Measurements from ENCODE around the gene CGN.

The CGN gene

GRCh38 chr1:151512326-151512725, 1.1 kb downstream of the CGN start:
- ChIA-PET CTCF (interaction anchor here (1.6 kb wide), 1 partner anchor 23 kb away, joined by 3 read pairs; no protein-coding TSS in a partner anchor), POLR2A (interaction anchor here (0.7 to 1.6 kb wide), 3 partner anchors 23 to 325 kb away, joined by 3 to 17 read pairs (median 6); partner anchors contain the start of gene TUFT1)
- Histone ChIP-seq H3K4me3 (ENCODE audit: low read depth, low read length) (peak overlapping the region; percentile 64), H3K27ac (ENCODE audit: extremely low read depth, low read depth, low read length) (no peak overlapping the region), H3K4me1 (ENCODE audit: control insufficient read depth, insufficient read depth, low read length) (peaks cover 16% of the 10 kb centered on the region), H3K9me3 (ENCODE audit: control insufficient read depth, insufficient read depth, low read depth, low read length) (no peaks in the 10 kb centered on the region), H3K36me3 (ENCODE audit: control insufficient read depth in 2 of 2, insufficient read depth in 1 of 2, low read length in 2 of 2) (no peaks in the 10 kb centered on the region)
- TF ChIP-seq ZNF449 (tag by site-specific recombination; IDR thresholded peaks at IDR 0.05) = peak; percentile 37; the same call in 1 of the 2 replicates
- TF ChIP-seq ZNF366 (tag by site-specific recombination; conservative IDR thresholded peaks at IDR 0.05) = no peak
- no peak for TF ChIP-seq ZNF747 (tag by site-specific recombination; IDR thresholded peaks at IDR 0.05)

DNA sequence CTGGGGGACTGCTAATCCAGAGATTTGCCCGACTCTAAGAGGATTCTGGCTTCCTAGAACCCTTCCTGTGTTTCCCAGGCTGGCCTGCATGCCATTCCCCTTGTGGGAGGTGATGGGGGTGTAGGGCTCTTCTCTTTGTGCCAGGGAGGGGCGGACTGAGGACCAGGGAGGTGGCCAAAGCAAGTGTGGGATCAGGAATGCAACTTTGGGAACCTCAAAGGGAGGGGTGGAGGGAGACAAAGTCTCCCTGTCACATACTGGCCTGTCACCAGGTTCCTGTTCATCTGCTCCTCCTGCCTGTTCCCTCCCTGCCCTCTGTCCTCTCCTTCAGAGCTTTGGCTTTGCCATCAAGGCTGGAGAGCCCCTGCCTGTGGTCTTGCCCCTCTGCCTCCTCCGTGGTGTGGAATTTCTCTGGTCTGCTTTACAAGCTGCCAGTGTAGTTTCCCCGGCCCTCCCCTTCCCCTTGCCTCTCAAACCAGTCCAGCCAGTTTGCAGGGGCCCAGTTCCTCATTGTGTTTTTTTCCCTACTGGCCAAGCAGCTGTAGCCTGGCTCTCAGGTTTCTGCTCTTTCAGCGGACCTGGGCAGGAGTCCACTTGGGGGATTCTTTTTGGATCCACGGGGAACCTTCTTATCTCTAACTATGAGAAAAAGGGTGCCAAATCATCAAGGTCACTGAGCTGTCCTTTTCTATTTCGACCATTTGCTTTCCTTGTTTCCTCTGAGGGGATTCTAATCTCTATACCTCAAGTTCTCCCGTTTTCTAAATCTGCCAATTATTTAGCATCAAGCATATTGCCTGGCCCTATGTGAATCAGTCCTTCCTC, 1.8 kb downstream of the CGN start:
- Histone ChIP-seq H3K9me3 (ENCODE audit: control insufficient read depth, insufficient read depth, low read depth, low read length) (no peaks in the 10 kb centered on the region), H3K27ac (ENCODE audit: extremely low read depth, low read depth, low read length) (no peak overlapping the region), H3K4me1 (ENCODE audit: control insufficient read depth, insufficient read depth, low read length) (peaks cover 16% of the 10 kb centered on the region), H3K4me3 (ENCODE audit: low read depth, low read length) (no peak overlapping the region; the same call in 1 of the 2 replicates), H3K36me3 (ENCODE audit: control insufficient read depth in 2 of 2, insufficient read depth in 1 of 2, low read length in 2 of 2) (no peaks in the 10 kb centered on the region)
- POLR2A ChIA-PET = no interaction called here
- CTCF ChIA-PET = interaction anchor here (0.5 to 1.6 kb wide), 3 partner anchors 22 to 29 kb away, joined by 3 to 4 read pairs (median 3); no protein-coding TSS in a partner anchor
- TF ChIP-seq, protein P1, sequence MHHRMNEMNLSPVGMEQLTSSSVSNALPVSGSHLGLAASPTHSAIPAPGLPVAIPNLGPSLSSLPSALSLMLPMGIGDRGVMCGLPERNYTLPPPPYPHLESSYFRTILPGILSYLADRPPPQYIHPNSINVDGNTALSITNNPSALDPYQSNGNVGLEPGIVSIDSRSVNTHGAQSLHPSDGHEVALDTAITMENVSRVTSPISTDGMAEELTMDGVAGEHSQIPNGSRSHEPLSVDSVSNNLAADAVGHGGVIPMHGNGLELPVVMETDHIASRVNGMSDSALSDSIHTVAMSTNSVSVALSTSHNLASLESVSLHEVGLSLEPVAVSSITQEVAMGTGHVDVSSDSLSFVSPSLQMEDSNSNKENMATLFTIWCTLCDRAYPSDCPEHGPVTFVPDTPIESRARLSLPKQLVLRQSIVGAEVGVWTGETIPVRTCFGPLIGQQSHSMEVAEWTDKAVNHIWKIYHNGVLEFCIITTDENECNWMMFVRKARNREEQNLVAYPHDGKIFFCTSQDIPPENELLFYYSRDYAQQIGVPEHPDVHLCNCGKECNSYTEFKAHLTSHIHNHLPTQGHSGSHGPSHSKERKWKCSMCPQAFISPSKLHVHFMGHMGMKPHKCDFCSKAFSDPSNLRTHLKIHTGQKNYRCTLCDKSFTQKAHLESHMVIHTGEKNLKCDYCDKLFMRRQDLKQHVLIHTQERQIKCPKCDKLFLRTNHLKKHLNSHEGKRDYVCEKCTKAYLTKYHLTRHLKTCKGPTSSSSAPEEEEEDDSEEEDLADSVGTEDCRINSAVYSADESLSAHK (tag by site-specific recombination; IDR thresholded peaks at IDR 0.05) = no peak
- TF ChIP-seq, protein P2, sequence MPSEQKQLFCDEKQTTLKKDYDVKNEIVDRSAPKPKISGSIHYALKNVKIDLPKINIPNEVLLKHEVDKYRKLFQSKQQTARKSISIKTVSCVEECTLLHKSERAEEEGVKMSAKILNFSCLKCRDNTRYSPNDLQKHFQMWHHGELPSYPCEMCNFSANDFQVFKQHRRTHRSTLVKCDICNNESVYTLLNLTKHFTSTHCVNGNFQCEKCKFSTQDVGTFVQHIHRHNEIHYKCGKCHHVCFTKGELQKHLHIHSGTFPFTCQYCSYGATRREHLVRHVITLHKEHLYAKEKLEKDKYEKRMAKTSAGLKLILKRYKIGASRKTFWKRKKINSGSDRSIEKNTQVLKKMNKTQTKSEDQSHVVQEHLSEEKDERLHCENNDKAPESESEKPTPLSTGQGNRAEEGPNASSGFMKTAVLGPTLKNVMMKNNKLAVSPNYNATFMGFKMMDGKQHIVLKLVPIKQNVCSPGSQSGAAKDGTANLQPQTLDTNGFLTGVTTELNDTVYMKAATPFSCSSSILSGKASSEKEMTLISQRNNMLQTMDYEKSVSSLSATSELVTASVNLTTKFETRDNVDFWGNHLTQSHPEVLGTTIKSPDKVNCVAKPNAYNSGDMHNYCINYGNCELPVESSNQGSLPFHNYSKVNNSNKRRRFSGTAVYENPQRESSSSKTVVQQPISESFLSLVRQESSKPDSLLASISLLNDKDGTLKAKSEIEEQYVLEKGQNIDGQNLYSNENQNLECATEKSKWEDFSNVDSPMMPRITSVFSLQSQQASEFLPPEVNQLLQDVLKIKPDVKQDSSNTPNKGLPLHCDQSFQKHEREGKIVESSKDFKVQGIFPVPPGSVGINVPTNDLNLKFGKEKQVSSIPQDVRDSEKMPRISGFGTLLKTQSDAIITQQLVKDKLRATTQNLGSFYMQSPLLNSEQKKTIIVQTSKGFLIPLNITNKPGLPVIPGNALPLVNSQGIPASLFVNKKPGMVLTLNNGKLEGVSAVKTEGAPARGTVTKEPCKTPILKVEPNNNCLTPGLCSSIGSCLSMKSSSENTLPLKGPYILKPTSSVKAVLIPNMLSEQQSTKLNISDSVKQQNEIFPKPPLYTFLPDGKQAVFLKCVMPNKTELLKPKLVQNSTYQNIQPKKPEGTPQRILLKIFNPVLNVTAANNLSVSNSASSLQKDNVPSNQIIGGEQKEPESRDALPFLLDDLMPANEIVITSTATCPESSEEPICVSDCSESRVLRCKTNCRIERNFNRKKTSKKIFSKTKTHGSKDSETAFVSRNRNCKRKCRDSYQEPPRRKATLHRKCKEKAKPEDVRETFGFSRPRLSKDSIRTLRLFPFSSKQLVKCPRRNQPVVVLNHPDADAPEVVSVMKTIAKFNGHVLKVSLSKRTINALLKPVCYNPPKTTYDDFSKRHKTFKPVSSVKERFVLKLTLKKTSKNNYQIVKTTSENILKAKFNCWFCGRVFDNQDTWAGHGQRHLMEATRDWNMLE (tag by site-specific recombination; conservative IDR thresholded peaks at IDR 0.05; ENCODE audit: low read depth) = no peak
- TF ChIP-seq ZFP41 (tag by site-specific recombination; IDR thresholded peaks at IDR 0.05; ENCODE audit: borderline replicate concordance) (no peak), ZNF701 (tag by site-specific recombination; IDR thresholded peaks at IDR 0.05) (no peak), ZNF600 (tag by site-specific recombination; IDR thresholded peaks at IDR 0.05) (peak; percentile 48; the same call in 1 of the 2 replicates), BCL11A (tag by site-specific recombination; IDR thresholded peaks at IDR 0.05; ENCODE audit: low read depth) (no peak), ZNF837 (tag by site-specific recombination; IDR thresholded peaks at IDR 0.05) (no peak), SP2 (tag by site-specific recombination; IDR thresholded peaks at IDR 0.05) (0 out of 2 replicates have a peak, but pooled peaks have one; percentile 7), GLIS1 (tag by site-specific recombination; IDR thresholded peaks at IDR 0.05) (peak; percentile 80), ZNF792 (tag by site-specific recombination; IDR thresholded peaks at IDR 0.05) (no peak), EGR2 (tag by site-specific recombination; IDR thresholded peaks at IDR 0.05; ENCODE audit: low read depth) (0 out of 2 replicates have a peak, but pooled peaks have one; percentile 13), GLIS2 (tag by site-specific recombination; IDR thresholded peaks at IDR 0.05) (peak; percentile 31; the same call in 1 of the 2 replicates), ZNF776 (tag by site-specific recombination; IDR thresholded peaks at IDR 0.05; ENCODE audit: borderline replicate concordance) (no peak), ZNF37A (tag by site-specific recombination; IDR thresholded peaks at IDR 0.05) (no peak), KLF8 (tag by site-specific recombination; IDR thresholded peaks at IDR 0.05) (no peak), ZNF341 (tag by site-specific recombination; IDR thresholded peaks at IDR 0.05; ENCODE audit: low read depth) (peak; percentile 89)
- TF ChIP-seq, protein P3, sequence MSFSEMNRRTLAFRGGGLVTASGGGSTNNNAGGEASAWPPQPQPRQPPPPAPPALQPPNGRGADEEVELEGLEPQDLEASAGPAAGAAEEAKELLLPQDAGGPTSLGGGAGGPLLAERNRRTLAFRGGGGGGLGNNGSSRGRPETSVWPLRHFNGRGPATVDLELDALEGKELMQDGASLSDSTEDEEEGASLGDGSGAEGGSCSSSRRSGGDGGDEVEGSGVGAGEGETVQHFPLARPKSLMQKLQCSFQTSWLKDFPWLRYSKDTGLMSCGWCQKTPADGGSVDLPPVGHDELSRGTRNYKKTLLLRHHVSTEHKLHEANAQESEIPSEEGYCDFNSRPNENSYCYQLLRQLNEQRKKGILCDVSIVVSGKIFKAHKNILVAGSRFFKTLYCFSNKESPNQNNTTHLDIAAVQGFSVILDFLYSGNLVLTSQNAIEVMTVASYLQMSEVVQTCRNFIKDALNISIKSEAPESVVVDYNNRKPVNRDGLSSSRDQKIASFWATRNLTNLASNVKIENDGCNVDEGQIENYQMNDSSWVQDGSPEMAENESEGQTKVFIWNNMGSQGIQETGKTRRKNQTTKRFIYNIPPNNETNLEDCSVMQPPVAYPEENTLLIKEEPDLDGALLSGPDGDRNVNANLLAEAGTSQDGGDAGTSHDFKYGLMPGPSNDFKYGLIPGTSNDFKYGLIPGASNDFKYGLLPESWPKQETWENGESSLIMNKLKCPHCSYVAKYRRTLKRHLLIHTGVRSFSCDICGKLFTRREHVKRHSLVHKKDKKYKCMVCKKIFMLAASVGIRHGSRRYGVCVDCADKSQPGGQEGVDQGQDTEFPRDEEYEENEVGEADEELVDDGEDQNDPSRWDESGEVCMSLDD (tag by site-specific recombination; IDR thresholded peaks at IDR 0.05) = no peak

All from HEK293 (cell line).